Measurements from ENCODE around the gene ZNF432. TPM values are rescaled to one million over a fixed set of nuclear protein-coding genes. Genes with fewer than 3 reads are reported as not detected.
A peak's percentile ranks its signal among the peaks of the same experiment; 100 is the strongest.
"Not testable (repeated sequence)": the region's sequence is repeated elsewhere in the genome, so short reads cannot be mapped to it uniquely, and the experiment has no call there.

ZNF432 gene
- total RNA-seq, result 10 to 100 TPM; 25.3 to 25.7 TPM
- polyA plus RNA-seq, result 1 to 10 TPM; 2.7 to 4.2 (median 3.2) TPM
- total RNA-seq, result 33.1 to 44.2 (median 37.6) reads per million in 6 experiments

DNA sequence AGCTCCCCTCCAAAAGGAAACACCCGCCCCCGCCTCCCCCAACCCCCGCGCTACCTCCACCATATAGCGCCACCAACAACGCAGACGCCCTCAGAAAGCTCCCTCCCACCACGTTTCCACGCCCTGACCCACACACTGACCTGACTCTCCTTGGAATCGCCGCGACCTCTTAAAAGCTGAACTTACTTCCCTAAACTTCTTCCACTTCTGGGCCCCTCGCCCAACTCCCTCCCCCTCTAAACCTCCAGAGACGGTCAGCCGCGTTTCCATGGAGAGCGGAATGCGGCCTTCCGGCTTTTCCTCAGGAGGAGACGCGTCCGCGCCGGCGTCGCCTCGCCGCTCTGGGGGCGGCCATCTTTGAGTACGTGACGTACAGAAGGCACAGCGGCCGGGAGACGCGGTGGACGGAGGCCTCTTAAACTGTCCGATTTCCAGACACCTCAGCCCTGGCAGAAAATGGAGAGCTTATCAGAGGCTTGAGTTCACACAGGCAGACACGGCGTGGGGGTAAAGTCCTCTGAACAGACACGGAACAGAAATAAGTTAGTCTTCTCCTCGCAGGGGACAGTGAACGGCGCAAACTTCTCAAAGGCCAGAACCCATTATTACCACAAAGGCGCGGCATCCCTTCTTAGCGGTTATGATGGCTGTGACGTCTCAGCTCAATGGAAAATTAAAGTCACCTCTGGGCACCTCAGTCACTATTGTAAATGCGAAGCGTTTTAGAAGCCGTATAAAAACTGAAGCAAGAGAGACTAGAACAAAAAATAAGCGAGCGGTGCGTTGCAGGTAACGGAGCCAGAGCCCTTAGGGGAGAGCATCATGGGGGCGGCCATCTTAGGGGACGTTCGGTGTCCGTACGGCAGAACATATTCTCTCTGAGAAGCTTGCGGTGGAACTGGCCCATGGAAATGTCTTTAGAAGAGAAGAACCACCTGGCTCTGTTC, at the start of gene ZNF432:
Gene ZNF432, minus strand, starts transcription at position 284 of the 947 bp plus-strand sequence. CDS start 1,970 bp downstream, outside the sequence.
- peak within 1 kb of the TSS; percentile 94 to 100 (median 99) for H3K4me3 Mint-ChIP-seq
- peaks cover 5 to 33% (median 25%) of the 10 kb centered on the region in 4 donors for H3K4me1 Mint-ChIP-seq
- ATAC-seq, result peak; percentile 86 to 87
- H3K36me3 Mint-ChIP-seq, result peaks cover 38 to 68% (median 55%) of the 10 kb centered on the region in 3 donors
- H3K27ac Mint-ChIP-seq, result peak within 1 kb of the TSS; percentile 97 to 100 (median 100)
- peak; percentile 66 to 95 (median 80) for DNase-seq
- peaks cover 0 to 67% (median 40%) of the 10 kb centered on the region in 9 donors for H3K9me3 Mint-ChIP-seq
- POLR2A ChIA-PET, result interaction anchor here (0.6 to 1.9 kb wide), 12 partner anchors 11 to 218 kb away, joined by 3 to 15 read pairs (median 4); partner anchors contain the start of genes PPP2R1A, ZNF613, ZNF614 and ZNF615
- H3K27me3 Mint-ChIP-seq, result no peaks in the 10 kb centered on the region

DNA sequence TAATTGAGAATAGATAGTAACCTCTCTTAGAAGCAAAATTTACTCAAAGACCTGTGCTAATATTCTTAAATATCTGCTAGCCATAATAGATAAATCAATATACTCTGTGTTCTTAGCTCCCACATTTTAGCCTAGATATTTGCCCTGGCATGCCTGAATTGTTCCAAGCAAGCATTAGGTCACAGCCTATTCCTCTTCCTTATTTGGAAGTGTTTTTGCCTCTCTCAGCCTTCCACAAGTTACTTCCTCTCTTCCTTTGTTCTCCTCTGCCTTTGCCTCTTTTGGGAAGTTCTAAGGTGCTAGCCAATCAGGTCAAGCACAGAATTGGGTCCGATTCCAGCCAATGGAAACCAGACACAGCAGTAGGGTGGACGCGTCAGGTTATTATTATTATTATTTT, 47.8 kb upstream of the ZNF432 start:
- H3K9me3 Mint-ChIP-seq, result peaks cover 2 to 98% (median 38%) of the 10 kb centered on the region in 9 donors

DNA sequence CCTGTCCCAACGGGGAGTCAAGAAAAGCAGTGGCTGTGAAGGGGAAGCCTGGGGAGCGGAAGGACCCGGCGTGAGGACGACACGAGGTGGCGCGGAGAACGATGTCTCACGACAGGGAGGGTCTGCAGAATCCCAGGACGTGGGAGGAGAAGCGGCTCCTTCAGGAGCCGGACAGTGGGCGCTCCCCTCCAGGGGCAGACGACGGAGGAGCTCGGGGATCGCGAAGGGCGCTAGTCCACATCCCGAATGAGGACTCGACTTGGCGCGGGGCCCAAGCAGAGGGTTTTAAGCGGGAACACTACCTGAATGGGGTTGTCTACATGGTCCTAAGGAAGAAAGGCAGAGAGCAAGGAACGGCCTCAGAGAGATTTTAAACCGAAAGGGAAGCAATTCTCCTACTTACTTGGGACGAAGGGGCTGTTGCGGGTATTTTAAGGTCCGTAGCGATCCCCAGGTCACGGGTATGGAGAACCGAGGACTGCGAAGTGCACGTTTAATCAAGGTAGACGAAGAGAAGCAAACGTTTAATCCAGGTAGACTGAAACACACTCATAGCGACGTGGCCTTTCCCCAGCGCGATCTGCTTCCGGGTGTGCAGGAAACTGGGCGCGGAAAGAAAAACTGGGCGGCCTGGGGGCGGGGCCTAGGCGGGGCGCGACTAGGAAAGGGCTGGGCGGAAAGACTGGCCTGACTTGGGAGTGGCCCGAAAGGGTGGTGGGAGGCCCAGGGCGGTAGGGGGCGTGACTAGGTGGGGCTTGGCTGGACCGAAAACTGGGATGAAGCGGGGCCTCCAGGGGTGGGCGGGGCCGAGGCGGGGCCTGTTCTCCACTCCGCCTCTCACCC, 46.8 kb upstream of the ZNF432 start, which contains the start of gene ZNF841:
Gene ZNF841, minus strand, starts transcription at position 594 of the 843 bp plus-strand sequence. CDS start 10,964 bp downstream, outside the sequence.
- H3K9me3 Mint-ChIP-seq, result peaks cover 13 to 100% (median 48%) of the 10 kb centered on the region in 9 donors
- H3K36me3 Mint-ChIP-seq, result peaks cover 44 to 66% (median 60%) of the 10 kb centered on the region in 3 donors
- ATAC-seq, result peak; percentile 93 to 97
- H3K27me3 Mint-ChIP-seq, result peaks cover 0 to 2% (median 0%) of the 10 kb centered on the region in 5 donors
- H3K4me1 Mint-ChIP-seq, result peaks cover 23 to 35% (median 31%) of the 10 kb centered on the region in 4 donors
- H3K4me3 Mint-ChIP-seq, result peak within 1 kb of the TSS; percentile 93 to 99 (median 98)
- POLR2A ChIA-PET, result interaction anchor here (0.6 kb wide), 1 partner anchor 167 kb away, joined by 5 read pairs; no protein-coding TSS in a partner anchor
- DNase-seq, result peak; percentile 69 to 90 (median 78)
- H3K27ac Mint-ChIP-seq, result peak within 1 kb of the TSS; percentile 92 to 98 (median 96)

More for the DNA sequence above, 47.8 kb upstream of the ZNF432 start:
- Mint-ChIP-seq H3K4me1 (peaks cover 20 to 33% (median 31%) of the 10 kb centered on the region in 4 donors), H3K4me3 (peak overlapping the region in 9 of 10 donors; percentile 93 to 99 (median 98)), H3K36me3 (peaks cover 34 to 55% (median 50%) of the 10 kb centered on the region in 3 donors), H3K27ac (peak overlapping the region in 2 of 10 donors; percentile 67 to 97)
- DNase-seq, ATAC-seq, H3K27me3 Mint-ChIP-seq, POLR2A ChIA-PET: not testable (repeated sequence)

DNA sequence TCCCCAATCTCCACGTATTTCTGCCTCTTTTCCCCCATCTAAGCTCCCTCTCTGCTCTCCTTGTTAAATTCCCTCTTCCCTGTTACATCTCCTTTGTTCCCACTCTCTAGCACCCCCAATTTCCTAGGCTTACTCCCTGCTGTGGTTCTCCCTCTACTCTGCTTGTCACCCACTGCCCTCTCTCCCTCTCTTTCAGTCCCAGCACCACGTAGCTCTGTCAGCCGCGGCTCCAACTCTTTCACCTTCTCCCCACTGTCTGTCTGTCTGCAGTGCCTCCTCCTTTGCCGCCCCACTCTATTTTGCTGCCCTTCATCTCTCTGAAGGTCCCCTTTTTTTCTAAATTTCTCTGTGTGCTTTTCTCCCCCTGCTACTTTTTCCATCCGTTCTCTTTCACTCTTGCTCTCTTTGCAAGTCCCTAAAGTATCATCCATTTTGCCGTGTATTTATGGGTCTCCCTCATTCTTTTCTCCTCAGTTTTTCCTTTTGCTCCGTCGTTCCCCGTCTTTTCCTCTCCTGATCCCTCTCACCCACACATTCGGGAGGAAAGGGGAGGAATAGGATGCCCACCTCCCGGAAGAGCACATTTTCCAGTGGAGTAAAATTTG, 46.0 kb upstream of the ZNF432 start:
- peak in 1 of 10 donors; percentile 12 for DNase-seq

DNA sequence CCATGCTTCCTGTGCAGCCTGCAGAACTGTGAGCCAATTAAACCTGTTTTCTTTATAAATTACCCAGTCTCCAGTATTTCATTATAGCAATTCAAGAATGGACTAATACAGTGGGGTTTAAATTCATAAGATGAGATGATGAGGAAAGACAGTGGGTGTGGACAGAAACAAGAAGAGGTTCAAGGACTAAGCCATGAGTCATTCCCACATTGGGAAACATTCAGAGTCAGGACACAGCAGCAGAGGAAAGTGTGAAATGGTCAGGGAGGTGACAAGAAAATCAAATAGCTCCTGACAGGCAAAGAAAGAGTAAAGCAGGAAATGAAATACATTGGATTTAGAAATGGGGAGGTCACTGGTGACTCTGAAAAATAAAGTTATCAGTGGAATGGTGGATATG, 37.8 kb upstream of the ZNF432 start:
- ATAC-seq (no peak), DNase-seq (no peak)
- peaks cover 87 to 98% (median 97%) of the 10 kb centered on the region in 3 donors for H3K36me3 Mint-ChIP-seq
- peaks cover 19 to 99% (median 61%) of the 10 kb centered on the region in 9 donors for H3K9me3 Mint-ChIP-seq
- POLR2A ChIA-PET, result interaction anchor here (0.6 kb wide), 1 partner anchor 63 kb away, joined by 3 read pairs; no protein-coding TSS in a partner anchor
- peaks cover 1 to 7% (median 5%) of the 10 kb centered on the region in 4 donors for H3K4me1 Mint-ChIP-seq
- no peak overlapping the region for H3K27ac Mint-ChIP-seq
- H3K4me3 Mint-ChIP-seq, result no peak overlapping the region
- H3K27me3 Mint-ChIP-seq, result no peaks in the 10 kb centered on the region

More for the DNA sequence above, 46.0 kb upstream of the ZNF432 start:
- Mint-ChIP-seq H3K4me1 (peaks cover 23 to 40% (median 31%) of the 10 kb centered on the region in 4 donors), H3K4me3 (peak overlapping the region; percentile 93 to 99 (median 98)), H3K27ac (peak overlapping the region; percentile 92 to 98 (median 96)), H3K9me3 (peaks cover 20 to 100% (median 47%) of the 10 kb centered on the region in 9 donors), H3K27me3 (no peaks in the 10 kb centered on the region), H3K36me3 (peaks cover 52 to 68% (median 63%) of the 10 kb centered on the region in 3 donors)
- POLR2A ChIA-PET, result interaction anchor here (0.6 to 0.9 kb wide), 2 partner anchors 45 to 168 kb away, joined by 3 to 5 read pairs; no protein-coding TSS in a partner anchor
- ATAC-seq, result peak in 1 of 2 donors; percentile 14

DNA sequence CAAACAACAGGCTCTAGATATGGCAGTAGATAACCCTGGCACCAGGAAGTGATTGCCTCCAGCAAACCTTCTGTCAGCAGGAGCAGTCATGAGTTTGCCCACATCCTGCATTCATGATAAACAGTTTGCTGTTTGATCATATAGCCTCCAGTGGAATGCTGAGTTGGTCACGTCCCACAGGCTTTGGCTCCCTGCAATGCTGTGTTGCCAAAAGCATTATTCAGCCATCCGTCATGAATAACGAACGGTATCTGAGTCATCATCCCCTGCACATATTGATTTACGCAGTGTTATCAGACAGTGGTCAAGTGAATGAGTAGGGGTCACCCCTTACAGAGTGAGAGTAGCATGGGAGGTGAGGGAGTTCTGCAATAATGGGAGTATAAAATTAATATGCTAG, 21.9 kb upstream of the ZNF432 start:
- Mint-ChIP-seq H3K36me3 (peaks cover 79 to 97% (median 97%) of the 10 kb centered on the region in 3 donors), H3K4me1 (peaks cover 0 to 7% (median 0%) of the 10 kb centered on the region in 4 donors), H3K27ac (no peak overlapping the region), H3K27me3 (no peaks in the 10 kb centered on the region), H3K9me3 (peaks cover 22 to 100% (median 63%) of the 10 kb centered on the region in 9 donors), H3K4me3 (peak overlapping the region in 2 of 10 donors; percentile 2 to 3)
- POLR2A ChIA-PET, result no interaction called here
- no peak for DNase-seq
- no peak for ATAC-seq

DNA sequence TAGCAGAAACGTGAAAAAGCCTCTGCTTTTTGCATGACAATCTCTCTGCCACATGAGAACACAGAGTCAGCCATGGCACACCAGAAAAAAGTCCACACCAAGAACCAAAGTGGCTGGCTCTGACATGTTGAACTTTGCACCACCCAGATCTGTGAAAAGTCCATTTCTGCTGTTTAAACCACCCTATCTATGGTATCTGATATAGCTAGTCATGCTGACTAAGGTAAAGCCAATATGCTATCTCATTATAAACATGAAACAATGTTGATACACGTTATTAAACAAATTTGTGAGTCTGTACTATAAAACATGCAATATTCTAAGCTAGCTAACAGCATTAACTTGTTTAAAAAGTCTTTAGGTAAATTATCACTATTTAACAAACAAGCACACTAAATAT, 21.0 kb upstream of the ZNF432 start:
- Mint-ChIP-seq H3K9me3 (peaks cover 23 to 100% (median 59%) of the 10 kb centered on the region in 9 donors), H3K36me3 (peaks cover 77 to 97% (median 92%) of the 10 kb centered on the region in 3 donors), H3K4me1 (peaks cover 0 to 7% (median 0%) of the 10 kb centered on the region in 4 donors), H3K27ac (no peak overlapping the region), H3K4me3 (no peak overlapping the region), H3K27me3 (no peaks in the 10 kb centered on the region)
- no peak for DNase-seq
- POLR2A ChIA-PET, result no interaction called here
- no peak for ATAC-seq

DNA sequence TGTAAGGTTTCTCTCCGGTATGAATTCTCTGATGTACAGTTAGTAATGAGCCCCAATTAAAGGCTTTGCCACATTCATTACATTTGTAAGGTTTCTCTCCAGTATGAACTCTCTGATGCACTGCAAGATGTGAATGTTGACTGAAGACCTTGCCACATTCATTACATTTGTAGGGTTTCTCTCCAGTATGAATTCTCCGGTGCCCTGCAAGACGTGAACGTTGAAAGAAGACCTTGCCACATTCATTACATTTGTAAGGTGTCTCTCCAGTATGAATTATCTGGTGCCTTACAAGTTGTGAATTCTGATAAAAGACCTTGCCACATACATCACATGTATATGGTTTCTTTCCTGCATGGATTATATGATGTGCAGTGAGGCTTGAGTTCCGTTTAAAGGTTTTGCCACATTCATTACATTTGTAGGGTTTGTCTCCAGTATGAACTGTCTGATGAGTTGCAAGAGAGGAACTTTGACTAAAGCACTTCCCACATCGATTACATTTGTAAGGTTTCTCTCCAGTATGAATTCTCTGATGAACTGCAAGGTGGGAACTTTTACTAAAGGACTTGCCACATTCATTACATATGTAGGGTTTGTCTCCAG, 17.7 kb upstream of the ZNF432 start:
- DNase-seq, result no peak
- H3K4me3 Mint-ChIP-seq, result no peak overlapping the region
- H3K27me3 Mint-ChIP-seq, result no peaks in the 10 kb centered on the region
- H3K36me3 Mint-ChIP-seq, result peaks cover 60 to 89% (median 65%) of the 10 kb centered on the region in 3 donors
- H3K9me3 Mint-ChIP-seq, result peaks cover 17 to 99% (median 52%) of the 10 kb centered on the region in 9 donors
- H3K4me1 Mint-ChIP-seq, result peaks cover 0 to 7% (median 0%) of the 10 kb centered on the region in 4 donors
- no peak overlapping the region for H3K27ac Mint-ChIP-seq
- POLR2A ChIA-PET, result no interaction called here
- no peak for ATAC-seq

DNA sequence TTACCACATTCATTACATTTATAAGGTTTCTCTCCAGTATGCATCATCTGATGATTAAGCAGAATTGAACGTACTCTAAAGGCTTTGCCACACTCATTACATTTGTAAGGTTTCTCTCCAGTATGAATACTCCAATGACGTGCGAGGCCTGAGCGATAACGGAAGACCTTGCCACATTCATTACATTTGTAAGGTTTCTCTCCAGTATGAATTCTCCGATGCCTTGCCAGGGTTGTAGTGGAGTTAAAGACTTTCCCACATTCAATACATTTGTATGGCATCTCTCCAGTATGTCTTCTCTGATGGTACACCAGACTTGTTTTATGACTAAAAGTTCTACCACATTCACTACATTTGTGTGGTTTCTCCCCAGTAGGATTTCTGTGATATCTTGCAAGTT, 16.8 kb upstream of the ZNF432 start:
- H3K27me3 Mint-ChIP-seq, result no peaks in the 10 kb centered on the region
- peaks cover 55 to 89% (median 60%) of the 10 kb centered on the region in 3 donors for H3K36me3 Mint-ChIP-seq
- no peak for ATAC-seq
- no peak overlapping the region for H3K27ac Mint-ChIP-seq
- peak overlapping the region in 1 of 10 donors; percentile 8 for H3K4me3 Mint-ChIP-seq
- POLR2A ChIA-PET, result interaction anchor here (0.6 kb wide), 1 partner anchor 308 kb away, joined by 3 read pairs; no protein-coding TSS in a partner anchor
- no peak for DNase-seq
- peaks cover 8 to 99% (median 42%) of the 10 kb centered on the region in 9 donors for H3K9me3 Mint-ChIP-seq
- H3K4me1 Mint-ChIP-seq, result peaks cover 0 to 3% (median 0%) of the 10 kb centered on the region in 4 donors

DNA sequence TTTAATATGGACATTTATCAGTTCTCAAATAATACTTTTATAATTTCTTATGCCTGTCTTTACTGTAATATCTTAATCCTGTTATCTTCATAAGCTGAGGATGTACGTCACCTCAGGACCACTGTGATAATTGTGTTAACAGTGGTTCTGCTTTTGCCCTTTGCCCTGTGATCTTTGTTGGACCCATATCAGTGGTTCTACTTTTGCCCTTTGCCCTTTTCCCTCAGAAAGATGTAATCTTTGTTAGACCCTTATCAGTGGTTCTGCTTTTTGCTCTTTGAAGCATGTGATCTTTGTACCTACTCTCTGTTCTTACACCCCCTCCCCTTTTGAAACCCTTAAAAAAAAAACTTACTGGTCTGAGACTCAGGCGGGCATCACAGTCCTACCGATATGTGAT, 7.8 kb upstream of the ZNF432 start:
- POLR2A ChIA-PET, H3K4me3 Mint-ChIP-seq, H3K4me1 Mint-ChIP-seq, H3K27ac Mint-ChIP-seq, H3K27me3 Mint-ChIP-seq, DNase-seq, ATAC-seq: not testable (repeated sequence)
- H3K36me3 Mint-ChIP-seq, result peaks cover 15 to 86% (median 60%) of the 10 kb centered on the region in 3 donors
- peaks cover 0 to 95% (median 48%) of the 10 kb centered on the region in 9 donors for H3K9me3 Mint-ChIP-seq

DNA sequence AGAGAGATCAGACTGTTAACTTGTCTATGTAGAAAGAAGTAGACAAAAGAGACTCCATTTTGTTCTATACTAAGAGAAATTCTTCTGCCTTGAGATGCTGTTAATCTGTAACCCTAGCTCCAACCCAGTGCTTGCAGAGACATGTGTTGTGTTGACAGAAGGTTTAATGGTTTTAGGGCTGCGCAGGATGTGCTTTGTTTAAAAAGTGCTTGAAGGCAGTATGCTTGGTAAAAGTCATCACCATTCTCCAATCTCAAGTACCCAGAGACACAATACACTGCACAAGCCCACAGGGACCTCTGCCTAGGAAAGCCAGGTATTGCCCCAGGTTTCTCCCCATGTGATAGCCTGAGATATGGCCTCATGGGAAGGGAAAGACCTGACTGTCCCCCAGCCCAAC, 3.1 kb upstream of the ZNF432 start:
- peaks cover 19 to 69% (median 59%) of the 10 kb centered on the region in 3 donors for H3K36me3 Mint-ChIP-seq
- POLR2A ChIA-PET, H3K4me3 Mint-ChIP-seq, H3K27me3 Mint-ChIP-seq, DNase-seq, ATAC-seq, H3K27ac Mint-ChIP-seq: not testable (repeated sequence)
- H3K9me3 Mint-ChIP-seq, result peaks cover 0 to 72% (median 48%) of the 10 kb centered on the region in 9 donors
- peaks cover 5 to 31% (median 18%) of the 10 kb centered on the region in 4 donors for H3K4me1 Mint-ChIP-seq
